ENCODE data around the gene SRSF4.

GRCh38 chr1:29221296-29221695 lies 39.6 kb upstream of the SRSF4 start:
- no peak for TF ChIP-seq PKNOX1 (IDR thresholded peaks at IDR 0.05)
- TF ChIP-seq CTCF (IDR thresholded peaks at IDR 0.05 in 2 of 3, conservative IDR thresholded peaks at IDR 0.05 in 1 of 3; ENCODE audit: control insufficient read depth in 2 of 3, extremely low read depth in 1 of 3, insufficient read depth in 1 of 3, low read depth in 3 of 3, low read length in 3 of 3): no peak

All from GM12878 (cell line).